H1 (cell line): Measurements from ENCODE around the gene IL5RA. TPM values are rescaled to one million over a fixed set of nuclear protein-coding genes. Genes with fewer than 3 reads are reported as not detected.

Source experiments
- E2F6 ChIP-seq: IDR thresholded peaks from 2 replicates; pipeline ENCODE4 v1.6.1; 2012; ENCODE audit warnings: inconsistent platforms
- JUN ChIP-seq: IDR thresholded peaks from 2 replicates; pipeline ENCODE4 v1.6.1; 2011; ENCODE audit warnings: low read depth, mild to moderate bottlenecking, improper control_type of control experiment, low read length
- NANOG ChIP-seq: IDR thresholded peaks from 2 replicates; pipeline ENCODE4 v1.6.1; 2011; ENCODE audit warnings: low read length, low read depth, mild to moderate bottlenecking, inconsistent platforms; ENCODE audit not compliant: insufficient read depth, poor library complexity, severe bottlenecking
- PHF8 ChIP-seq: fragments of 200-600 bp; sonication (generic); conservative IDR thresholded peaks from 2 replicates; pipeline ENCODE4 v1.7.1; 2012; ENCODE audit warnings: low read depth, mild to moderate bottlenecking, inconsistent platforms, low read length, moderate library complexity
- RXRA ChIP-seq: IDR thresholded peaks from 2 replicates; pipeline ENCODE4 v1.6.1; 2011; ENCODE audit warnings: low read depth, mild to moderate bottlenecking, low read length, moderate library complexity; ENCODE audit not compliant: insufficient read depth
- polyA plus RNA-seq, 7 experiments: library from polyadenylated mRNA; depleted of rRNA in 3 of 7; stranded (reverse) in 5 of 7; unstranded in 2 of 7; fragments of >200 nt in 5 of 7; fragments of 200-250 nt in 2 of 7; gene quantifications; 1 replicate in 5 of 7; 2 replicates in 1 of 7; 4 replicates in 1 of 7; pipeline versions ENCODE4 v1.2.1 to v1.2.3, GENCODE V29; 2011 to 2013; ENCODE audit warnings: missing spikeins in 2 of 7, mixed read lengths in 2 of 7
- total RNA-seq: library from RNA; stranded (reverse); fragmentation: NEBNext Ultra II Directional; extraction: Animal tissue kit (Norgen Biotek cat#: 25700); gene quantifications from 2 replicates; pipeline ENCODE4 v1.2.1, GENCODE V29; 2021

IL5RA gene
- total and polyA plus RNA-seq, 2 of the 8 experiments (the other 6 are each of a cell fraction or from before 2014, with no cell fraction given): not detected

GRCh38 chr3:3080309-3080708, 29.9 kb downstream of the IL5RA start (continued):
- TF ChIP-seq NANOG (no peak), JUN (no peak), RXRA (no peak), E2F6 (no peak), PHF8 (no peak)
